ENCODE measurements around the gene ELOB.

The ELOB gene

DNA sequence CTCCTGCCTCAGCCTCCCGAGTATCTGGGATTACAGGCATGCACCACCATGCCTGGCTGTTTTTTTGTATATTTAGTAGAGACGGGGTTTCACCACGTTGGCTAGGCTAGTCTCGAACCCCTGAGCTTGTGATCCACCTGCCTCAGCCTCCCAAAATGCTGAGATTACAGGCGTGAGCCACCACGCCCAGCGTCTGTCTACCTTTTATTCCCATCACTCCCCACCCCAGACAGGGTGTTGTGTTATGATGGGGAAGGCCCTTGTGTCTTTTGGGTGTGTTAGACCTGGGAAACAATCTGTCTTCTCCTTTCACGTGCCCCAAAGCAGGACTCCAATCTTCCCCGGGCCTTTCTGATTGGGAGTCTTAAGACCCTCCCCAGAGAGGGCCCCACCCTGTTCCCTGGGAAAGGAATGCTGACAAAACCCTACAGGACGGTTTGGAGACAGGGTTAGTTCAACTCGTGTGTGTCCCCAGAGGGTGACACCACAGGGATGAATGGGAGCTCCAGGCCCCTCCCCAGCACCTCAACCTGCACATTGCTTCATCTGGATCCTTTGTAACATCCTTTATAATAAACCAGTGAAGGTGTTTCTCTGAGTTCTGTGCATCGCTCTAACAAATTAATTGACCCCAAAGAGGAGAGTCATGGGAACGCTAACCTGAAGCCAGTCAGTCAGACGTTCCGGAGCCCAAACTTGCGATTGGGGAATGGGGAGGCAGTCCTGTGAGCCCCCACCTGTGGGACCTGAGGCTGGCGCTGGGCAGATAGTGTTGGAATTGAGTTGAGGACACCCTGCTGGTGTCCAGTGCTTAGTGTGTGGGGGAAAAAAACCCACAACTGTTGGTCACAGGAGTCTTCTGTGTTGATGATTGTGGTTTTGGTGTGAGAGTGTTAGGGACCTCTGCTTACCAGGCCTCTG lies 3.2 kb upstream of the ELOB start:
- Mint-ChIP-seq H3K27ac (peak overlapping the region; percentile 77), H3K36me3 (no peaks in the 10 kb centered on the region), H3K4me3 (peak overlapping the region; percentile 42), H3K9me3 (ENCODE audit: low read depth) (no peaks in the 10 kb centered on the region), H3K4me1 (ENCODE audit: low read depth) (peaks cover 25% of the 10 kb centered on the region), H3K27me3 (no peaks in the 10 kb centered on the region)

DNA sequence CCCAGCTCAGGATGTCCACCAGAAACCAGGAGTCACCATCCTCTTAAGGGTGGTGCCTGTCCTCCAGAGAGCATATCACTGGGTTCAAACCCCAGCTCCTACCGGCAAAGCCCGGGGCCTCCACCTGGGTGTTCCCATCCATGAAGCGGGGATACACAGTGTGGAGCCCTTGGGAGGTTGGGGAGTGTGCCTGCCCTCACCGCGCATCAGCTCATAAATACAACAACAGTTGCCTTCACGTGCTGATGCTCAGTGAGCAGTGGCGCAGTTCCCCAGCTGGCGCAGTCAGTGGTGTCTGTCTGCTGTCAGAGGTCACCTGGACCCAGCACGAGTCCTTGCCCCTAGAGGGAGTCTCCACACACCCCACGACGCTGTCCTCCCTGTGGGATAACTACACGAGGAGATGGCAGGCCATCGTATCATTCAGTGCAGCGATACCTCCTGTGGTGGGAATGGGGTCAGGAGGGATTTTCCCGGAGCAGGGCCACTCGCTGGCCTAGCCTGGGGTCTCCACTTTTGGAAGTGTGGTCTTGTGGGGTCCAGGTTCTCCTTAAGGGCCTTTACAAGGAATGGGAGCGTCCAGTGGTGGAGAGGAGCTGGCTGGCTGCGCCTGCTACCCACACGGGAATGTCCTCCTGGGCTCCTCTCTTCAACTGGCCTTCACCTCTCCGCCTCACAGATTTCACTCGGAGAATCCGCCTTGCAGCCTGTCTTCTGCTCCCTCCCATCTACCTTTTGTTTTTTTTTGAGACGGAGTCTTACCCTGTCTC lies 2.3 kb upstream of the ELOB start:
- peaks cover 29% of the 10 kb centered on the region for H3K4me1 Mint-ChIP-seq (ENCODE audit: low read depth)

DNA sequence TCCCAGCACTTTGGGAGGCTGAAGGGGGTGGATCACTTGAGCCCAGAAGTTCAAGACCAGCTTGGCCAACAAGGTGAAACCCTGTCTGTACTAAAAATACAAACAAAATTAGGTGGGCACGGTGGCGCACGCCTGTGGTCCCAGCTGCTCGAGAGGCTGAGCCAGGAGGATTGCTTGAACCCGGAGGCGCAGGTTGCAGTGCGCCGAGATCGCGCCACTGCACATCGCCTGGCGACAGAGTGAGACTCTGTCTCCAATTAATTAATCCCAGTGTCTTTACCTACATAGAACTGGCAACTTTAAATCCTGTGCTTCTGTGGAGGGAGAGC lies 1.5 kb upstream of the ELOB start:
- peak overlapping the region; percentile 98 for H3K27ac Mint-ChIP-seq

More for the DNA sequence above, 2.3 kb upstream of the ELOB start:
- H3K27ac Mint-ChIP-seq = peak overlapping the region; percentile 98
- no peaks in the 10 kb centered on the region for H3K9me3 Mint-ChIP-seq (ENCODE audit: low read depth)
- peak overlapping the region; percentile 94 for H3K4me3 Mint-ChIP-seq
- no peaks in the 10 kb centered on the region for H3K27me3 Mint-ChIP-seq
- H3K36me3 Mint-ChIP-seq = no peaks in the 10 kb centered on the region

DNA sequence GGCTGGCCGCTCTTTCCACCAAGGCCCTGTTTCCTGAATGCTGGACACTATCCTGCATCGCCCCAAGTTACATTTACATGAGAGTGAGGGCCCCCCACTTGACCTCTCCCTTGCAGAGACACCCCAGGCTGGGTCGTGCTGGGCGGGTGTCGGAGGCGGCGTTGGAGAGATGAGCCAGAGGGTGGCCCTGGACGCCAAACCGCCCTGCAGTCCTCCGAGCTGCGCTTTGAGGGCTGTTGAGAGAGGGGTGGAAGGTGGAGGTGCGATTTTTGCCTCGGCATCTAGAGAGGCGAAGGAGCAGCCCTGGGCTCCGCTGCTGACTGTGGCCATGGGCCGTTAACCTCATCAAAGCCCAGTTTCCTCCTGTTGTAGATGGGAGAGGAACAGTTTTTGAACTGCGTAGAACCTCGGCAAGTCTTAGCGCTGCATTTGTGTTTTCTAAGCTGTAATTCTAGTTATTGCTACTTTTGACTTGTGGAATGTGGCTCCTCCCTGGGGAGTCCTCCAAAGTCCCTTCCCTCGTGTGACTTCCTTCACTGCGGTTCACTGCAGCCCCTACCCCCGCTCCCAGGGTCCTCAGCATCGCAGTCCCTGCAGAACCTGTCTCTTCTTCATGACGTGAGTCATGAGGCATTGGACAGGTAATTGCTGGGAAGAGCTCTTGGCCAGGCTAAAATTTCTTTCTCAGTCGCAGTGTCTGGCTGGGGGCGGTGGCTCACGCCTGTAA lies 986 bp upstream of the ELOB start:
- no peaks in the 10 kb centered on the region for H3K36me3 Mint-ChIP-seq
- no peaks in the 10 kb centered on the region for H3K9me3 Mint-ChIP-seq (ENCODE audit: low read depth)
- H3K27ac Mint-ChIP-seq = peak overlapping the region; percentile 98
- peaks cover 35% of the 10 kb centered on the region for H3K4me1 Mint-ChIP-seq (ENCODE audit: low read depth)
- H3K27me3 Mint-ChIP-seq = no peaks in the 10 kb centered on the region
- H3K4me3 Mint-ChIP-seq = peak overlapping the region; percentile 94

More for the DNA sequence above, 1.5 kb upstream of the ELOB start:
- Mint-ChIP-seq H3K9me3 (ENCODE audit: low read depth) (no peaks in the 10 kb centered on the region), H3K36me3 (no peaks in the 10 kb centered on the region), H3K4me1 (ENCODE audit: low read depth) (peaks cover 32% of the 10 kb centered on the region), H3K27me3 (no peaks in the 10 kb centered on the region), H3K4me3 (peak overlapping the region; percentile 94)

DNA sequence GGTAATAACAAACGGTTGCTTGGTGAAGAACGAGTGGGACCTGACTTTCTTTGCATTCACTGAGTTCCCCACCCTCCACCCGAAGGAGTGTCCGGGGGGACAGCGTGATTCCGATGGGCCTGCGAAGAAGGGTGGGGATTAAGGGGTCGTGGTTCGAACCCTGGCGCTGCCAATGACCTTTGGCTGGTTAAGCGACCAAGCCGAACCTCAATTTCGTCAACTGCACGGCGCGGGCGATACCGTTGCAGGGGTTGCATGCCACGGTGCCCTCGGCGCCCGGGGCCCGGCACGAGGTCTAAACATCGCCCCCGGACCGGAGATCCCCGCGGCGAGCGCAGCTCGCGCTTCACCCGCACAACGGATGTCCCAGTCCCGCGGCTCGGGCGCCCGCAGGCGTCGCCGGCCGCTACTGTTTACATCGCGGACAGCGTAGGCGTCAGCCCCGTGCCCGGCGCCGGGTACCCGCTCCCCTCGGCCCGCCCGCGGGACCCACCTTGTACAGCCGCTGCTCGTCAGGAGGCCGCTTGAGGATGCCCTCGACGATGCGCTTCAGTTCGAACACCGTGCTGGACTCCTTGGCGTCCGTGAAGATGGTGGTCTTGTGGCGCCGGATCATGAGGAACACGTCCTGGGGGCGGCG lies 460 bp downstream of the ELOB start:
- Mint-ChIP-seq H3K9me3 (ENCODE audit: low read depth) (no peaks in the 10 kb centered on the region), H3K27ac (peak overlapping the region; percentile 94), H3K36me3 (no peaks in the 10 kb centered on the region), H3K4me3 (peak overlapping the region; percentile 96), H3K27me3 (no peaks in the 10 kb centered on the region), H3K4me1 (ENCODE audit: low read depth) (peaks cover 43% of the 10 kb centered on the region)

DNA sequence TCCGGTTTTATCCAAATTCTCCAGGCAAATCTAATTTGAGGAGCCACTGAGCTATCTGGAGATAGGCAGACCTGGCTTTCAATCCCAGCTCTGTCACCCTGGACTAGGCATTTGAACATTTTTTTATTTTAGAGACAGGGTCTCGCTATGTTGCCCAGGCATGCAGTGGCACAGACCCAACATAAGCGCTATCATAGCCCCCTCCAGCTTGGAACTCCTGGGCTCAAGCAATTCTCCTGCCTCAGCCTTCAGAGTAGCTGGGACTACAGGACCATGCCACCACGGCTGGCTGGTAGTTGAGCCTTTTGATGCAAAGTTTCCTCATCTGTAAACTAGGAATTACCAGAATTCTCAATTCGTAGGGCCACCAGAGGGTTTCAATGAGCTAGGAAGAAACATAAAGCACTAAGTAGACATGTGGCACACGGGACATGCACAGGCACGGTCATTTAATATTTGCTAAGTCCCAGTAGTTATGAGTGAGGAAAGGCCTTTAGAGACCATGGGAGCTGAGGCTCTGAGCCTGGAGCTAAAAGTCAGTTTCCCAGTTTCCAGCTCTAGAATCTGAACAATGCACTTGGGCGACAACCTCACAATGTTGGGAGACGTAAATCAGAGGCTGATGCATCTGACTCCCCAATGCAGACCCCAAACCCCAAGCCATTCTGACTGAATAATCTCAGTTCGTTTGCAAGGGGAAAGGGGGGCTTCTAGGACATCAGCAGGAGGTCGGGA lies 1.1 kb downstream of the ELOB start:
- no peaks in the 10 kb centered on the region for H3K36me3 Mint-ChIP-seq
- H3K9me3 Mint-ChIP-seq (ENCODE audit: low read depth) = no peaks in the 10 kb centered on the region
- peak overlapping the region; percentile 96 for H3K4me3 Mint-ChIP-seq
- H3K4me1 Mint-ChIP-seq (ENCODE audit: low read depth) = peaks cover 44% of the 10 kb centered on the region
- no peaks in the 10 kb centered on the region for H3K27me3 Mint-ChIP-seq
- peak overlapping the region; percentile 94 for H3K27ac Mint-ChIP-seq

DNA sequence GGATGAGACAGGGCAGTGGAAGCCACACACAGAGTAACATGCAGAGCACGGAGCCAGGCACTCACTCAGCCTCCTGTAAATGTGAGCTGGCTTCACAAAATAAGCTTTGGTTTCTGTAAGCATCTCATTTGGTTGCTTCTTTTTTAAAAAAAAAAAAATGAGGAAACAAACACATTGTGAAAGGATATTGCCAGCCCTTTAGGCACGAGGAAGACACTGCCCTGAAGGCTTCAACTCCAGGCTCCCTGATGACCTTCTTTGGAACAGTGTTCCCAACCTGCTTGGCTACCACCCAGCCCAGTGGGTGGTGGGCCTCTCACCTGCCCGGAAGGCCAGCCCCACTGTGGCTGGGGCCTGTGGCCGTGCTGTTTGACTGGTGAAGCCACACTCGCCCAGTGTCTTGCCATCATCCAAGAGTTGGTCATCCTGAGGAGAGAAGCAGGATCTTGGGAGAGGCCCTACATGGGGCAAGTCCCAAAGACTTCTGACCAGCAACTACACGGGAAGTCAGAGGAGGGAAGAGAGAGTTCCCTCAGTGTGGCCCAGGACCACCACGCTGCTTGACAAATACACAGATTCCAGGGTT lies 1.9 kb downstream of the ELOB start:
- no peaks in the 10 kb centered on the region for H3K9me3 Mint-ChIP-seq (ENCODE audit: low read depth)
- H3K4me3 Mint-ChIP-seq = peak overlapping the region; percentile 96
- H3K27me3 Mint-ChIP-seq = no peaks in the 10 kb centered on the region
- H3K36me3 Mint-ChIP-seq = no peaks in the 10 kb centered on the region
- peaks cover 44% of the 10 kb centered on the region for H3K4me1 Mint-ChIP-seq (ENCODE audit: low read depth)
- no peak overlapping the region for H3K27ac Mint-ChIP-seq

DNA sequence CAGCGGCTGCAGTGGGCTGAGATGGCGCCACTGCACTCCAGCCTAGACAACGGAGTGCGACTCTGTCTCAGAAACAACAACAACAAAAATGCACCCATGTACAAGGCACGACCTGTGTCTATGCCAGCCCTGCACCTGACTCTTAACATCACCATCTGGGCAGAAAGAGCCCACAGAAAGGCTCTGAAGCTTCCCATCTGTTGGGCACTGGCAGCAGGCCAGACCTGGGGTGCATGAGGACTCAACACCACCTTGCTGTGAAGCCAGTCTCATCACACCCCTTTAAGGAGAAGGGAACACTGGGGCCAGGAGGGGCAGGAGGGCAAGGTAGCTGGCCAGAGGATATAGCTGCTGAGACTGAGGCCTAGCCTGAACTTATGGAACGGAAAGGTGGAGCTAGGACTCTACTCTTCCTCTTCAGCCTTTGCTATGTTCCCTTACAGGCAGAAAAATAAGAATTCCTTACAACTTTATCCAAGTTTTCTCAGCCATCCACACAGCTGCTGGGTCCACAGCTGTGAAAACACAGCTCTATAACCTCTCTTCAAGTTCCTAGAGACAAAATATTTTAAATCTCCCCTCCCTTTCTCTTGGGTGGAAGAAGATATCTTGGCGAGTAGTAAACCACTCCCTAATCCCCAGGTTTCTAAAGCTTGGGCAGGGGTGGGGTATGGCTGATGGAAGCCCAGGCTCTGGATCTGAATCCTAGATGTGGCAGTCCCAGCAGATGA lies 2.8 kb downstream of the ELOB start:
- Mint-ChIP-seq H3K36me3 (no peaks in the 10 kb centered on the region), H3K27me3 (no peaks in the 10 kb centered on the region), H3K9me3 (ENCODE audit: low read depth) (no peaks in the 10 kb centered on the region), H3K4me1 (ENCODE audit: low read depth) (peaks cover 43% of the 10 kb centered on the region), H3K27ac (peak overlapping the region; percentile 28), H3K4me3 (no peak overlapping the region)

DNA sequence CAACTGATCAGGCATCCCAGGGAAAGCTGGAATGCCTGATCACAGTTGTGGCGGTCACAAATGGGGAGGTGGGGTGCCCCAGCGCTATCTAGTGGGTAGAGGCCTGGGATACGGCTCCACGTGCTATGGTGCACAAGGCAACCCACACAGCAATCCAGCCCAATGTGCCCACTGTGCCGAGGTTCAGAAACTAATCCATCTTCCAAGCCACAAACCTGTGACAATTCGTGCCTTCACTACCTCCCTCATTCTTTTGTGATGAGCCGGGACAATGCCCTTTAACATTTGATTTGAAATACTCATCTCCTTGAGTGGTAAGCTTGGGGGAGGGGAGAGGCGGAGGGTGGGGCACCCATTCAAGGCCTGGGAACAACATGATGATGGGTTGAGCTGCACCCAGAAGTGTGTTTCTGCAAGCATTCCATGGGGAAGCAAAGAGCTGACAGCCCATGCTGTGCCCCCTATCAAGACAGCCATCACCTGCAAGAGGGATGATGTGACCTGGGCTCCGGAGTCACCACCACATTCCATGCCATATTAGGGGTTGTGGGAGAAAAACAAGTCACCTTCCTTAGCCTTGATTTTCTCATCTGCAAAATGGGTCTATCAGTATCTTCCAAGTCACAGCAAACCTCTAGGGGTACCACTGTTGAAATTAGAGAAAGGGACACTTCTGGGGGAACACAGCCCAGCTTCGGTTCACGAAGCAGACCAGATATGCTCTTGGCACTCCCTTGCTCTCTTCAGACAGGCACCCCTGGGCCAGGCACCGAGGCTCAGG lies 3.7 kb downstream of the ELOB start:
- H3K9me3 Mint-ChIP-seq (ENCODE audit: low read depth) = no peaks in the 10 kb centered on the region
- H3K36me3 Mint-ChIP-seq = no peaks in the 10 kb centered on the region
- H3K4me3 Mint-ChIP-seq = no peak overlapping the region
- H3K4me1 Mint-ChIP-seq (ENCODE audit: low read depth) = peaks cover 36% of the 10 kb centered on the region
- no peaks in the 10 kb centered on the region for H3K27me3 Mint-ChIP-seq
- H3K27ac Mint-ChIP-seq = peak overlapping the region; percentile 17

DNA sequence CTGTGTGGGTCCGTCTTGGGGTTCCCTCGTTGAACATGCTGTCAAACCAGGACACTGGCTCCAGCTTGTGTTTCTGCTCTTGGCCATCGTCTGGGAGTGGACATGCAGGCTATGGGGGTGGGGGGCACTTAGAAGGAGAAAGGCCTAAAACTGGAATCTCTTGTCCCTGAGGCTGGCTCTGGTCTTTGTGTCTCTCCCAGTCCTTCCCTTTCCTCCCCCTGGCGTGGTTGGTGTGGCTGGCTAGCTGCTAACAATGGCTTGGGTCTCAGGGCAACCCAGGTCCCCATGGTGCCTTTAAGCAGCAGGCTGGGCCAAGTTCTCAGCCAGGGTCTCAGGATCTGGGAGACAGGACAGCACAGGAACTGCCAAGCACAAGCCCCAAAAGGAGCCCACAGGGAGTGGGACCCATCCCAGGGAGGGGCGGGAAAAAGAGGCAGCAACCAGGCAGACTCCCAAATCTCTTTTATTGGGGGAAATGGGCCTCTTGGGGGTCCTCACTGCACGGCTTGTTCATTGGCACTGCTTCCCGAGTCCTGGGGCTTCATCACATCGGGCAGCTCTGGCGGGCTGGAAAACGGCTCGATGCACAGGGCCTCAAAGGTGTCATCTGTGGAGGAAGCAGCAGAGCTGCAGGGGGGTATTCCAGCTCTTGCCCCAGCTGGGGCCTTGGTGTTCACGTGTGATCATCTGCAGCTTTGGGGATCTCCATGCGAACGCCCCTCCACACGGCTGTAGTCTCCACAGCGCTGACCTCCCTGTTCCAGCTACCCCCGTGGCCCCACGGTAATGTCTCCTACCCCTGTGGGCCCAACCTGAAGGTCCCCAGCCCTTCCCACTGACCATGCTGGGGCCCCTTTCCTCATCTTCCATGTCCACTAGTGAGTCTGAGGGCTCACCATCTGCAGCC lies 5.3 kb downstream of the ELOB start:
- Mint-ChIP-seq H3K27me3 (no peaks in the 10 kb centered on the region), H3K9me3 (ENCODE audit: low read depth) (no peaks in the 10 kb centered on the region), H3K36me3 (no peaks in the 10 kb centered on the region), H3K4me1 (ENCODE audit: low read depth) (peaks cover 35% of the 10 kb centered on the region), H3K4me3 (no peak overlapping the region), H3K27ac (peak overlapping the region; percentile 50)

DNA sequence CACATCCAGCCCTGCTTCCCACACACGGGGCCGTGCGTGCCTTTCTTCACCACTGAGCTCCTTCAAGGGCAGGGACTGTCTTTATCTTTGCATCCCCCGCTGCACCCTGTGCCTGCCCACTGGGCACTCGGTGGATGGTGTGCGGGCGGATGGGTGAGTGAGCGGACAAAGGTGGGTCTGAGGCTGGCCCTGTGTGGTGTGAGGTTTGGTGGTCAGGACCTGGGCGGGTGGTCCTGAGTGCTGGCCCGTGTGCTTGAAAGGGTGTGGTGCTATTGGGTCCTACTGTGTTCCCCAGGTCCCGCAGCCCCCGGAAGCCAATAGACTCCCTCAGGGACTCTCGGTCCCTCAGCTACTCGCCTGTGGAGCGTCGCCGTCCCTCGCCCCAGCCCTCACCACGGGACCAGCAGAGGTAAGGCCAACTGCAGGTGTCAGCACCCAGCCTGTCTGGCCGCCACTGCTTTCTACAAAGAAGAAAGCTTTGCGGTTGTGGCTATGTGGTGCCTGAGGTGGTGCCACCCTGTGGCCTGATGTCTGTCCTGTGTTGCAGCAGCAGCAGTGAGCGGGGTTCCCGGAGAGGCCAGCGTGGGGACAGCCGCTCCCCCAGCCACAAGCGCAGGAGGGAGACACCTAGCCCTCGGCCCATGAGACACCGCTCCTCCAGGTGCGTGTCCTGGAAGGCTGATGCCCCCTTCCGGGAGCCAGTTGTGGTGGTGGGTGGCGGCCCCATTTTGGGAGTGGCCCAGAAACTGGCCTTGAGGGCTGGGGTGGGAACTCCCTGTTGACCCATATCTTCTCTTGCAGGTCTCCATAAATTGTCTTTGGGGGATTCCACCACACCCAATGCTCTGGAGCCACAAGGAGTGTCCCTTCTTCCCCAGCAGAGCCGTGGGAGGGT lies 6.8 kb downstream of the ELOB start:
- Mint-ChIP-seq H3K27me3 (no peaks in the 10 kb centered on the region), H3K4me1 (ENCODE audit: low read depth) (peaks cover 27% of the 10 kb centered on the region), H3K4me3 (no peak overlapping the region), H3K27ac (peak overlapping the region; percentile 54), H3K9me3 (ENCODE audit: low read depth) (no peaks in the 10 kb centered on the region), H3K36me3 (peaks cover 4% of the 10 kb centered on the region)
